ENCODE data around the gene SLC32A1.
A peak's percentile ranks its signal among the peaks of the same experiment; 100 is the strongest.

The SLC32A1 gene

GRCh38 chr20:38728911-38729642 lies 4.8 kb downstream of the SLC32A1 start:
- H3K4me3 ChIP-seq (ENCODE audit: low read length) = no peak overlapping the region
- TF ChIP-seq ZNF274 (IDR thresholded peaks at IDR 0.05; ENCODE audit: low read depth, low read length) = no peak

GRCh38 chr20:38729767-38730166 lies 5.5 kb downstream of the SLC32A1 start:
- H3K4me3 ChIP-seq (ENCODE audit: low read length) = no peak overlapping the region
- TF ChIP-seq ZNF274 (IDR thresholded peaks at IDR 0.05; ENCODE audit: low read depth, low read length) = no peak

GRCh38 chr20:38730167-38730988 lies 6.1 kb downstream of the SLC32A1 start:
- H3K4me3 ChIP-seq (ENCODE audit: low read length) = no peak overlapping the region
- TF ChIP-seq ZNF274 (IDR thresholded peaks at IDR 0.05; ENCODE audit: low read depth, low read length) = no peak

DNA sequence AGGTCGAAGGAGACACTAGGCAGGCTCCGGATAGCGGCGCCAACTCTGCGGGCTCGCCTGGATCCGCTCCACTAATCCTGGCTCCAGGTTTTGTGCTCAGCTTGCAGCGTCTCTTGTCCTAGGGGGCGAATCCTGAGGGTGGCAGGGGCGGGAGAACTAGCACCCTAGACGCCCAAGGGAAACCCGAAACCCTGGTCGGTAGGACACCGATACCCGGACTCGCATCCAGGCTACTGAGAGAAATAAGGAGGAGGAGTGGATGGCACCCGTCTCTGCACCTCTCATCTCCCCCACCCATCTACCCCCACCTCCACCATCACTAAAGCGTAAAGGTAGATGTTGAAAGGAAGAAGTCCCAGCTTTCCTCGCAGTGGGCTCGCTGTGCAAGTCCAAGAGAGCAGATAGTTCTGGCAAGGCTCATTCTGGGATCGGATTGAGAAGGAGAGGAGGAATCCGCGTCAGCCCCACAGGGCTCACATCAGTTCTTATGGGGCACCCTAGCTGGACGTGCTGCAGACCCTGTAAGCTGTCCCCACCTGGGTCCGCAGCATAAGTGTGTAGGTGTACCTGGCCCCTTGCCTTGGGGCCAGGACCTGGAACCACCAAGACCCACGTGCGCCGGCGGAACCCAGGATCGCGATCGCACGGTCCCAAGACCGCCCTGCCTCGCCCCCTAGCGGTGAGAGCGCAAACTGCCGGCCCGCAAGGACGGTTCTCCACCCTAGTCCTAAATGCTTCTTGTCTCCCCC lies 6.9 kb downstream of the SLC32A1 start:
- no peak for TF ChIP-seq ZNF274 (IDR thresholded peaks at IDR 0.05; ENCODE audit: low read depth, low read length)
- H3K4me3 ChIP-seq (ENCODE audit: low read length) = no peak overlapping the region; the same call in 1 of the 2 replicates

GRCh38 chr20:38731738-38732113 lies 7.4 kb downstream of the SLC32A1 start:
- no peak for TF ChIP-seq ZNF274 (IDR thresholded peaks at IDR 0.05; ENCODE audit: low read depth, low read length)
- H3K4me3 ChIP-seq (ENCODE audit: low read length) = no peak overlapping the region

GRCh38 chr20:38732981-38733380 lies 8.7 kb downstream of the SLC32A1 start:
- H3K4me3 ChIP-seq (ENCODE audit: low read length) = no peak overlapping the region
- no peak for TF ChIP-seq ZNF274 (IDR thresholded peaks at IDR 0.05; ENCODE audit: low read depth, low read length)

GRCh38 chr20:38735172-38735571 lies 10.9 kb downstream of the SLC32A1 start:
- TF ChIP-seq ZNF274 (IDR thresholded peaks at IDR 0.05; ENCODE audit: low read depth, low read length) = no peak
- H3K4me3 ChIP-seq (ENCODE audit: low read length) = no peak overlapping the region

- no peak overlapping the region for H3K4me3 ChIP-seq (ENCODE audit: low read length)
- no peak for TF ChIP-seq ZNF274 (IDR thresholded peaks at IDR 0.05; ENCODE audit: low read depth, low read length)
These were observed 13.6 kb downstream of the SLC32A1 start for GRCh38 chr20:38737887-38738286.

- no peak overlapping the region for H3K4me3 ChIP-seq (ENCODE audit: low read length)
- TF ChIP-seq ZNF274 (IDR thresholded peaks at IDR 0.05; ENCODE audit: low read depth, low read length) = no peak
These were observed 21.5 kb downstream of the SLC32A1 start for GRCh38 chr20:38745757-38746156.

GRCh38 chr20:38747495-38748096 lies 23.3 kb downstream of the SLC32A1 start:
- TF ChIP-seq ZNF274 (IDR thresholded peaks at IDR 0.05; ENCODE audit: low read depth, low read length) = no peak
- H3K4me3 ChIP-seq (ENCODE audit: low read length) = peak overlapping the region; percentile 18; the same call in 1 of the 2 replicates

DNA sequence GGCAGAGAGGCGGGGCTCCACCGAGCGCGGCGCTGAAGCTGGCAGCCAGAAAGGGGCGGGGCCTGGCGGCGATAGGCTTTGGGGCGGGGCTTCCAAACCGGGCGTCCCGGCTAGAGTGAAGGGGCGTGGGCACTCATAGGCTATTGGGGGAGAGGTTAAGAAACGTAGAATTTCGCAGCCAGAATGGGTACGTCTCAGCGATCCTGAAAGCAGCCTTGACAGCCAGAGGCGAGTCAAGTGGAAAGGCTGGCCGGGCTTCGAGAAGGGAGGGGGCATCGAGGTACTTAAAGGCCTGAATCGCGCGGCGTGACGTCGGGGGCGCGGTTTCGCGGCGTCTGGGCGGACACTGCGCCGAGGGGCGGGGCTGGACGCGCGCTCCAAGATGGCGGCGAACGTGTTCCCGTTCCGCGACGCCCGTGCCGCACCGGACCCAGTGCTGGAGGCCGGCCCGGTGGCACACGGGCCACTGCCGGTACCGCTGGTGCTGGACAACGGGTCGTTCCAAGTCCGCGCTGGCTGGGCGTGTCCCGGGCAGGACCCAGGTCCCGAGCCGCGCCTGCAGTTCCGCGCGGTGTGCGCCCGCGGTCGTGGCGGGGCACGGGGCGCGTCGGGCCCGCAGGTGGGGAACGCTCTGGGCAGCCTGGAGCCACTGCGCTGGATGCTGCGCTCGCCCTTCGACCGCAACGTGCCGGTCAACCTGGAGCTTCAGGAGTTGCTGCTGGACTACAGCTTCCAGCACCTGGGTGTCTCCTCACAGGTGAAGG lies 24.0 kb downstream of the SLC32A1 start, which contains the start of gene ACTR5:
TSS of gene ACTR5 (plus strand) at position 364 of the 764 bp plus-strand sequence. CDS start at position 383, 19 bp downstream.
- H3K4me3 ChIP-seq (ENCODE audit: low read length) = peak within 1 kb of the TSS; percentile 81
- TF ChIP-seq ZNF274 (IDR thresholded peaks at IDR 0.05; ENCODE audit: low read depth, low read length) = no peak

- TF ChIP-seq ZNF274 (IDR thresholded peaks at IDR 0.05; ENCODE audit: low read depth, low read length) = no peak
- H3K4me3 ChIP-seq (ENCODE audit: low read length) = peak overlapping the region; percentile 81
These were observed 24.5 kb downstream of the SLC32A1 start for GRCh38 chr20:38748861-38749149.

DNA sequence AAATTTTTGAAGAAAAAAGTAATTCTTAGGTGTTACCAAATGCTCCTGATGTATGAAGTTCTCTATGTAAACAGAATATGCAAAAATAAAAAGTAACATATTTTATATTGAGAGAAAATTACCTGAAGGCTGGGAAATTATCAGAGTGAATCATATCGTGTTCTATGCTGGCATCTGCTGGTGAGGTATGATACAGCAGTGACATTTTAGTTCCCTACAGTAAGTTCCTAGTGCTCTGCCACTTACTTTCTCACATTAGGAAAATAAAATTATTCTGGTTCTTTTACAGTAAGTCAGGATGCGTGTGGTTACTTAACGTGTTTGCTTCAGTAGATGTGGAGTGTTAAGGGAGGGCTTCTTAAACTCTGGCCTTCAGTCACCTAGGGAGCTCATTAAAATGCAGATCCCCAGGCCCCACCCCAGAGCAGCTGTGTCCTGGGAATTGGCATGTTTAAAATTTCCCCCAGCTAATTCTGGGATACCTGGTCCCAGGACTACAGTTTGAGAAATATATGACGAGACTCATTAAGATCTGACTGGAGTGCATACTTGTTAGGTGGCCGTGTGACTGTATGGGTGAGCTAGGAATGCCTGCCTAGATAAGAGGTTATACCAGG lies 27.2 kb downstream of the SLC32A1 start:
- no peak for TF ChIP-seq ZNF274 (IDR thresholded peaks at IDR 0.05; ENCODE audit: low read depth, low read length)
- no peak overlapping the region for H3K4me3 ChIP-seq (ENCODE audit: low read length)
